ENCODE results near the gene SLC6A2.

DNA sequence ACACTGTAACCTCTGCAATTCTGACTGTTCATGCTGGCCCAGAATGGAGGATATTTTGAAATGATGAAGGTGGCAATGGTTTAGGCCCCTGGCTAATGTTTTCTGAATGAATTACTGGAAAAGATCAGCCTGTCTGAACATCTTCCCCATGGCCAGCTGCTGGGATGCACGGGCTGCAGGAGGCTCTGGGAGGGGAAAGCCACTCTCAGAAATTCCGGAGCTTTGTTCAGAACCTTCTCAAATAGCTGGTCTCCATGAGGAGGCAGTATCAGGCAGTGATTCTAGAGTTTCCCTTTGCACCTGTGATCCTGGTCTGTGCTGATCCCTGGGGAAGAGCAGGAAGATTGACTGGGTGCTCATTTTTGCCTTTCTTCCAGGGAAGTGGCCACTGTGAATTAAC lies 5.0 kb downstream of the SLC6A2 start:
- no peak for TF ChIP-seq EP300 (IDR thresholded peaks at IDR 0.05)
- TF ChIP-seq, protein P1, sequence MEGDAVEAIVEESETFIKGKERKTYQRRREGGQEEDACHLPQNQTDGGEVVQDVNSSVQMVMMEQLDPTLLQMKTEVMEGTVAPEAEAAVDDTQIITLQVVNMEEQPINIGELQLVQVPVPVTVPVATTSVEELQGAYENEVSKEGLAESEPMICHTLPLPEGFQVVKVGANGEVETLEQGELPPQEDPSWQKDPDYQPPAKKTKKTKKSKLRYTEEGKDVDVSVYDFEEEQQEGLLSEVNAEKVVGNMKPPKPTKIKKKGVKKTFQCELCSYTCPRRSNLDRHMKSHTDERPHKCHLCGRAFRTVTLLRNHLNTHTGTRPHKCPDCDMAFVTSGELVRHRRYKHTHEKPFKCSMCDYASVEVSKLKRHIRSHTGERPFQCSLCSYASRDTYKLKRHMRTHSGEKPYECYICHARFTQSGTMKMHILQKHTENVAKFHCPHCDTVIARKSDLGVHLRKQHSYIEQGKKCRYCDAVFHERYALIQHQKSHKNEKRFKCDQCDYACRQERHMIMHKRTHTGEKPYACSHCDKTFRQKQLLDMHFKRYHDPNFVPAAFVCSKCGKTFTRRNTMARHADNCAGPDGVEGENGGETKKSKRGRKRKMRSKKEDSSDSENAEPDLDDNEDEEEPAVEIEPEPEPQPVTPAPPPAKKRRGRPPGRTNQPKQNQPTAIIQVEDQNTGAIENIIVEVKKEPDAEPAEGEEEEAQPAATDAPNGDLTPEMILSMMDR (IDR thresholded peaks at IDR 0.05): no peak
- no peak for TF ChIP-seq POLR2A (IDR thresholded peaks at IDR 0.05)
- no peak for TF ChIP-seq POLR2AphosphoS5 (IDR thresholded peaks at IDR 0.05)

Measured in suprapubic skin (tissue), 4 donors.